A549 treated with dexamethasone at 1 μM for 4 hours (cell line): ENCODE results near the gene CD244. TPM values are rescaled to one million over a fixed set of nuclear protein-coding genes. Genes with fewer than 3 reads are reported as not detected.

Experiments
- total RNA-seq: library from RNA; stranded (reverse); fragments of 200-300 nt; extraction: Qiagen RNA extraction; gene quantifications from 5 replicates; pipeline ENCODE4 v1.2.3, GENCODE V29; 2022

Gene CD244
- not detected in 5 replicates for total RNA-seq

GRCh38 chr1:160862203-160863060 lies at the start of gene CD244:
TSS of gene CD244 (minus strand) at chr1:160862887. CDS start at chr1:160862677, 210 bp downstream.

GRCh38 chr1:160885042-160885441 lies 22.4 kb upstream of the CD244 start, which contains the start of gene ITLN1:
TSS of gene ITLN1 (minus strand) at chr1:160885180. CDS start at chr1:160884877, 303 bp downstream.

GRCh38 chr1:160795951-160796383 lies 66.7 kb downstream of the CD244 start, which contains the start of gene LY9:
TSS of gene LY9 (plus strand) at chr1:160796174. CDS start at chr1:160796188, 14 bp downstream.

Other genes with a start within 250 kb of the CD244 start
- gene SLAMF1, start 215.8 kb downstream of the CD244 start, total RNA-seq: 0.05 TPM in 1 of 5 replicates, not detected in the others
- gene CD48, start 151.1 kb downstream of the CD244 start, total RNA-seq: not detected in 5 replicates
- 0.87 to 1.8 TPM (median 1.6 TPM) in 5 replicates for gene SLAMF7, start 123.6 kb downstream of the CD244 start, total RNA-seq
- 0.07 to 0.16 TPM (median 0.12 TPM) in 4 of 5 replicates, not detected in the other for gene LY9, start 66.7 kb downstream of the CD244 start, total RNA-seq
- gene ITLN1, start 22.3 kb upstream of the CD244 start, total RNA-seq: not detected in 5 replicates
- gene ITLN2, start 91.9 kb upstream of the CD244 start, total RNA-seq: 0.66 to 1.1 TPM (median 0.82 TPM) in 5 replicates
- 58.5 to 82.8 TPM (median 74.8 TPM) in 5 replicates for gene F11R, start 158.3 kb upstream of the CD244 start, total RNA-seq
- gene TSTD1, start 176.1 kb upstream of the CD244 start, total RNA-seq: 0.17 to 0.32 TPM (median 0.24 TPM) in 3 of 5 replicates, not detected in the others
- gene USF1, start 183.1 kb upstream of the CD244 start, total RNA-seq: 46.5 to 54.5 TPM (median 50.7 TPM) in 5 replicates
- gene ARHGAP30, start 207.0 kb upstream of the CD244 start, total RNA-seq: 0.06 to 0.15 TPM (median 0.14 TPM) in 5 replicates
- gene NECTIN4, start 226.7 kb upstream of the CD244 start, total RNA-seq: 1.6 to 3.5 TPM (median 2.2 TPM) in 5 replicates
- 1.5 to 2.1 TPM (median 1.6 TPM) in 5 replicates for gene KLHDC9, start 235.5 kb upstream of the CD244 start, total RNA-seq